GM18498 (cell line): ENCODE data around the gene TAF8.

Experiments used
- ATAC-seq: cut with Tn5 transposase; IDR thresholded peaks from one replicate; pipeline ENCODE4 v1.9.1; 2021; ENCODE audit warnings: mild to moderate bottlenecking, moderate library complexity; ENCODE audit not compliant: unreplicated experiment

The TAF8 gene

DNA sequence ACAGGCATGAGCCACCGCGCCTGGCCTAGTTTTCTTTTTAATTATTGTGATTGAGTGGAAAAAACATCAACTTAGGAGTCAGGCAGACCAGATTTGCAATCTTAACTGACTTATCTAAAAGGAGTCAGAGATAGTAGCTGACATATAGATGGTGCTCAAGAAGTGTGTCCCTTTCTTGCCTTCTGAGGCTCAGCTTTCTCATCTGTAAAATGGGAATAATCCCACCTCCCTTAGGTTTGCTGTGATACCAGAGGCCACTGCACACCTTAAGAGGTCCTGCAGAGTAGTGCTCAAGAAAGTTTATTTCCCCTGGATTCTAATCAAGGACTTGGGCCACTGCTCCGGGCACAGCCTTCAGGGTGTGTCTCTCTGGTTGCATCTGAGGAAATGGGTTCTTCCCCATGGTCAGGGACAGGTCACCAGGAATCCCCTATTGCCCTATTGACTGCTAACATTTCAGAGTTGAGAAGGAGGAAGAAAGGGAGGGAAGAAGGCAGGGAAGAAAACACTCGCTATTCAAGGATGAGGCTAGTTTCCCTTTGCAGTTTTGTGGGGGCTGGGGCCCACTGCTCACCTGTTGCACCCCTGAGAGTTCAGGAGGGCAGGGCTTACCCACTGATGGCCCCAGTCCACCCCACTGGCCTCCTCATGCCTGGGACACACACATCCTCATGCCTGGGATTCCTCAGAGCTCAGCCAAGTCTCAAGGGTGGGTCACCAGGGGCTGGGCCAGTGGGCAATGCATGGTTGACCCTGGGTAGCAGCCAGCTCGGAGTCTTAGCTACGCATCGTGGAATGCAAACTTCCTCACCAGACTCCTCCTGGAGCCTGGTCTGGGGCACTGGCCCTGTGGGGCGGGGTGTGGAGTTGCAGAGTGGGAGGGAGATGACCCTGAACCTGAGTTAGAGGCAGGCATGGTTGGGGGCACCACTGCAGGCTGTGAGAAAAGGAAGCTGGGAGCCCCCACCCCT is 70.9 kb downstream of the TAF8 start:
- no peak for ATAC-seq

DNA sequence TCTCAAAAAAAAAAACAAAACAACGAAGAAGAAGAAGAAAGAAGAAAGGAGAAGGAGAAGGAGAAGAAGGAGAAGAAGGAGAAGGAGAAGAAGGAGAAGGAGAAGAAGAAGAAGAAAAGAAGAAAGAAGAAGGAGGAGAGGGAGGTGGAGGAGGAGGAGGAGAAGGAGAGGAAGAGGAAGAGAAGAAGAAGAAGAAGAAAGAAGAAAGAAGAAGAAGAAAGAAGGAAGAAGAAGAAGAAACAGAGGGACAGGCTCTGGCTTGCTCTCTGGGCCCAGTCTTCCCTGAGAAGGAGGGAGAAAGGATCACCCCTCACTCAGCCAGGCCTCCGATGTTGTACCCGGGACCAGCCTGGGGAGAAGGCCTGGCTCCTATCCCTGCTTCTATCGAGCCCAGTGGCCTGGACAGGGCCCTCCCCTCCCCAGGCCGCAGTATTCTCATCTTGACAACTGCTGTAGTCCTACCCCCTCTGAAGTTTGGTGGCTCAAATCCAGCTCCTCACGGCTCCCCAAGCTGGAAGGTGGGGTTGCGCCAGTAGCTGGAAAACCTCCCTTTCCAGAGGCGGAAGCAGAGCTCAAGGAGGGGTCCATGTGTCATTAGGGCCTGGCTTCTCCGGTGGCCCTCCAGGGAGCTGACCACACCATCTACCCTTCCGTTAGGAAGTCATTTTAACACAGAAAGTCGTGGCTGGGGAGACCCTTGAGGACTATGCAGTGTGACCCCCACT is 73.2 kb downstream of the TAF8 start:
- no peak for ATAC-seq

DNA sequence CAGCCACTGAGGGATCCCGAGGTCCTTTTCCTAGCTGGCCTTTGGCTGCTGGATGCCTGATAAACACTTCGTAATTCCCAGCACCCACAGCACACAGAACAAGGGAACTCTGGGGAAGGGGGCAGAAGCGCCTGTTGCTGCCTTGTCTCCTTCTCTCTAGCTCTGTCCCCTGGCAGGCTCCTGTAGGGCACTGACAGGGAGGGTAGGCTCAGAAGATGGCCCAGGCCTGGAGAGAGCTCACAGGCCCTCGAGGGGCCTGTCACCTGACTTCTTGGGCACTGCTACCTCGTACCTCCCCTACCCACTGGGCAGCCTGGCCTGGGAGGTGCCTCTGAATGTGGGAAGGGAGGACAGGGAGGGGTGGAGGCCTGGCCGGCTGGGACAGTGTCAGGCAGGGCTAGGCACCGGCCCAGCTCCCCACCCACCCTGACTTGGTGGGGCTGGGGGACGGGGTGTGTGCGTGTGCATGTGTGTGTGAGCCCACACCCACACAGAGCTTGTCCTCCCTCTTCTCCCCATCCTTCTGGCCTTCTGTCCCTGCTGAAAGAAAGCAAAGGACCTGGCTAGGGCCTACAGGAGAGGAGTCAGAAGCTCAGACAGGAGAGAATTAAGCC is 74.0 kb downstream of the TAF8 start:
- no peak for ATAC-seq

DNA sequence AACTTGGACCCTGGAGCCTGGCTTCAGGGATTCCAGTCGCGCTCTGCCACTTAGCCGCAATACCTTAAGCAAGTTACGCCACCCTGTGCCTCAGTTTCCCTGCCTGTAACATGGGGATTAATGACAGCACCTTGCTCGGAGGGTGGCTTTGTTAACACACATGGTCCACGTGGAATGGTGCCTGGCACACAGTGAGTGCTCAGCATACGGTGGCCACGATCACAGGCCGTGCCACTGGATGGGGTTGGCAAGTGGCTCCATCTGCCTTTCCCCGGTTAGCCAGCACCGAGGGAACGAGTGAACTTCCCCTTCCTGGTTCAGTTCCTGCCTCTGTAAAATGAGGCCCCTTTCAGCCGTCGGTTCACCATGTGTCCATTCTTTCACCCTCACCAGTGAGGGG is 74.9 kb downstream of the TAF8 start:
- no peak for ATAC-seq

DNA sequence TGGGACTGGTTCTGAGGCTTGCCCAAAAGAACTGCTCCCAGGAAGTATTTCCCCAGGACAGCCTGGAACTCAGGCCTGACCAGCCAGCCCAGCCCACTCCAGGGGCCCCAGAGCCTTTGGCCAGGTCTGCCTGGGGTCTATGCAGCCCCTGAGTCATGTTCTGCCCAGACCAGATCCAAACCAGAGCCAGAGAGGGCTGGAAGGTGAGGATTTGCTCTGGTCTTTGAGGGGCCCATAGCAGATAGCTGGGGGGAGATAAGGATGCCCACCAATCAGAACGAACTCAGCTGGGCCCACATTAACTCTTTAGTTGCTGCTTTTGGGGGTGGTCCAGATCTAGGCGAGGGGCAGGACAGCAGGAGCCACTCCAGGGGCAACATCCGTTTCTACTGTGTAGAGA is 75.3 kb downstream of the TAF8 start:
- no peak for ATAC-seq

DNA sequence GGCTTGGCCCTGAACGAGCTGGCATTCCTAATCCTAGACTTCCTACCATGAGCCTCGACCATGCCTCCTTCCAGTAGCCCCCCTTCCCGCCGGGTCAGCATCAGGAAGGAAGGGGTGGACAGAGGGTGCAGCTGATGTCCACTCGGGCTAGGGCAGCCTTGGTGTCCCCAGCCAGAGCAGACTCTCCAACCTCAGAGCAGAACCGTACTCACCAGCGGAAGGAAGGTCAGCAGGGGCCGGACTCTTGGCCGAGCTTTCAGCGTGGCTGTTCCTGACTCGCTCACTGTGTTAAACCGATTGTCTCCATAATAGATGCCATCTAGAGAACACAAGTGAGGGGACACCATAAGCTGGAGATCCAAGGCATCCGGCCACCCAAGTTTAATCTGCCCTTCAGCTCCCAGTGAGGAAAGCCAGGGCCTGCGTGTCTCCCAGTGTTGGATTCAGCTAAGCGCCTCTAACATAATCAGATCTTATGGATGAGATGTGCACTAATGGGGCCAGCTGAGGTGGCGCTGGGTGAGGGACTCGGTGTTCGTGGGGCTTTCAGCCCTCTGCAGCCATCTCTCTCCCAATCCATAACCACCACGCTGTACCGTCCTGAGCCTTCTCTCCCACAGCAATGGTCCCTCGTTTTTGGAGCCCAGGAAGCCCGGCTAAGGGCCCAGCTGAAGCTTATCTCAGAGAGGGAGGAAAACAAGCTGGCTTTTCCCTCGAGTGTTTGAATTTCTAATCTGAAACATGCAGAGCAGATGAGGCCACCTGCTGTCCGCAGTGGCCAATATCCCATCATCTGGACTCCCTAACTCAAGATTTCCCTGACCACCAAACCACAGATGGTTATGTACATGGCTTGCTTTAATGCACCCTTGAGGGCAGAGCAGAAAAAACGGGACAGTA is 78.4 kb downstream of the TAF8 start:
- no peak for ATAC-seq

DNA sequence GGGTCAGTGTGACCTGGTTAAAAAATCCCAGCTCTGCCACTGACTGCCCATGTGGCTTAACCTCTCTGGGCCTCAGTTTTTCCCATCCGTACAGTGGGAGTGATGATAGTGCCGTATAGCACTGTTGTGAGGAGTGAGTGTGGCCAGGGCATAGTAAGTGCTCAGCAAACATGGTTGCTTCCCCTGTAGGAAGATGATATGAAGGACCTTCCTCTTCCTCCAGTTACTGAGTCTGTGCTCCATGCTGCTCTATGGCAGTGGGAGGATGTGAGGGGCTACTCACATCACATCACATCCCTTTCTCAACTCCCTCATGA is 79.0 kb downstream of the TAF8 start:
- ATAC-seq, result no peak

DNA sequence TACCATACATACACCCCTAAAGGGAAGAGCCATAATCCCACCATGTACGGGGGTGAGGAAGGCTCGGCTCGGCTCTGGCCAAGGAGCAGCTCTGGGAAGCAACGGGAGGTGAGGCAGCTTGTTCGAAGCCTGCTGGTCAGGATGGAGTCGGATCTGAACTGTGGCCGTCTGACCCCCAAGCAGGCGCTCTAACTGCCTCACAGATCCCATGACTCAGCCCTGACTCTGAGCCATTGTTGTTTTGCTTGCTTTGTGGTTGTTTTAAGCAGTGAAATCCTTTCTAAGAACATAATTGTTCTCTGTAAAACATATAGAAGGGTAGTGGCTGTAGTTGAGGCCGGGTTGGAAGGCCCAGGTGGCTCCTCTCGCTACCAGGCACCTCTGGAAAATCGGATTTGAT is 81.2 kb downstream of the TAF8 start:
- ATAC-seq, result no peak

DNA sequence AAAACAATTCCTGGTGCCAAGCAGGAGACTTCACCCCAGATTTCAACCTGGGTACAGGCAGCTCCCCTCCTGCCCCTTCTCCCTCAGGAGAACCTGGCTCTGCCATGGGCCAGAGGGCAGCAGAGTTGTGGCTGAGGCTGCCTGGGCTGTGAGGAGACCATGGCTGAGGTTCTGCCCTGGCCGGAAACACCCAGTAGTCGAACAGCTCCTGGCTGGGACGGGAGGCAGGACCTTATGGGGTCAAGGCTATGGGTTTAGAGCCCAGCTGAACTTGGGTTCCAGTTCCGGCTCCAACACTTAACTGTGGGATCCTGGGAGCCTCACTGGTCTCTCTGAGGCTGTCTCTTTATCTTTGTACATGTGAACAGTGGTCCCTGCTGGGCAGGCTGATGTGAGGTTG is 83.6 kb downstream of the TAF8 start:
- ATAC-seq, result no peak

DNA sequence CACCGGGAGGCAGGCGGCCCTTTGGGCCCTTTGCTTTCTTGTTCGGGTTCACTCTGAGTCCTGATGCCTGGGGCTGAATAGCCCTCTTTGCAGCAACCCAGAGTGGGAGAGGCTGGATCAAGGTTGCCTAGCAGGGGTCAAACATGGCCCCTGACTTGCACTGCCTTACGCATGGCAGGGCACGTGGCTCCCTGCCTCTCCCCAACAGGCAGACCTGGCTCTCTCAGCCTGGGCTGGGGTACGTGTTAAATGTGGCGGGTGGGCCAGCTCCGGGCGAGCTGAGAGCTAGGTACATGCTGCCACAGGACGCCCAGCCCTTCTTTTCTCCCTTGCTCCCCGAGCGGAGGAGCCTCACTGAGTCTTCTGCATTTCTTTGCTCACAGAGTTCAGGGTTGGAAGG is 84.8 kb downstream of the TAF8 start:
- ATAC-seq, result no peak

DNA sequence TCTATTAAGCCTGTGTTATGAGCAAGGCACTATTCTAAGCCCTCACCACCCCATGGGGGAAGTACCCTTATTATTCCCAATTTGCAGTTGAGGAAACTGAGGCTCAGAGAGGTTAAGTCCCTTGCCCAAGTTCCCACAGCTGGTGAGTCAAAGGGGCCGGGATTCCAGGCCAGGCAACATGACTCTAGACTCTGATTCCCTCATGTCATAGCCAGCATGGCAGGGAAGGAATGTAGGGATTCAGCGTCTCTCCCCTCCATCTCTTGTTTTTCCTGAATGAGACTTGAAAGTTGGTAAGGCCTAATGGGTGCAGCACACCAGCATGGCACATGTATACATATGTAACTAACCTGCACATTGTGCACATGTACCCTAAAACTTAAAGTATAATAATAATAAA is 85.4 kb downstream of the TAF8 start:
- ATAC-seq, result no peak

DNA sequence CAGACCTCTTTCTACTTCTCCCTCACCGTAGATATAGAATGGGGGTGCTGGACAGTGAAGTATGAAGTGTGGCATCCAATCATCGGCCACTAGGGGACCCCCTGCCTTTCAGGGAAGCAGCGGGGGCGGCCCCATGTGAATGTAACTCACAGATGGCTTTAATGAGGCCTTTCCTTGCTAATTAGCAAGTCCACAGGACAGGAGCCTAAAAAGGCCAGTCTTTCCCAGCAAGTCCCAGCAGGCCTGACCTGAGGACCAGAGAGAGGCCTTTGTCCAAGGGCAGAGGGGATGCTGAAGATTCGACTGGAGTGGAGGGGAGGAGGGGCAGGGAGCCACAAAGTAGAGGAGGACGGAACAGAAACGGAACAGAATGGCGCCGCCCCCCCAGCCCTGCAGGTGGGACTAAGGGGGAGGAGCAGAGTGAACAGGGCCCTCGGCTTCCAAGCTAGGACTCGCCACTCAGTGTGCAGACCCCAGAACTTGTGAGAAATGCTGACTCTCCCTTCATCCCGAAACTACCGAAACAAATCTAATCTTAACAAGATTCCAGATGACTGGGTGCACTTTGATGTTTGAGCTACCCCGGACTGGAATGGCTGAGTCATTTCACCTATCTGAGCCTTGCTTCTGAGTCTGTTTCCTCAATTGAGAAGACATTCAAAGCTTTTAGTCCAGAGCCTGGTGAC is 86.3 kb downstream of the TAF8 start:
- no peak for ATAC-seq
